Measurements from ENCODE around the gene TRMT61A.

- no peak for TF ChIP-seq CTCF (IDR thresholded peaks at IDR 0.05; ENCODE audit: poor library complexity, severe bottlenecking)
- no peak for TF ChIP-seq POLR2AphosphoS5 (IDR thresholded peaks at IDR 0.05)
- no peak for TF ChIP-seq RAD21 (conservative IDR thresholded peaks at IDR 0.05)
- TF ChIP-seq EZH2 (IDR thresholded peaks at IDR 0.05; ENCODE audit: borderline replicate concordance, insufficient read depth, low read length, poor library complexity, severe bottlenecking), result no peak
- TF ChIP-seq REST (IDR thresholded peaks at IDR 0.05; ENCODE audit: borderline replicate concordance), result no peak
- no peak for TF ChIP-seq MXI1 (conservative IDR thresholded peaks at IDR 0.05; ENCODE audit: poor library complexity, severe bottlenecking)
- TF ChIP-seq TAF1 (IDR thresholded peaks at IDR 0.05; ENCODE audit: low read depth), result no peak
- TF ChIP-seq SMC3 (conservative IDR thresholded peaks at IDR 0.05; ENCODE audit: poor library complexity), result no peak
- TF ChIP-seq EP300 (conservative IDR thresholded peaks at IDR 0.05; ENCODE audit: poor library complexity, severe bottlenecking), result no peak
Observed at GRCh38 chr14:103520269-103520656, 8.7 kb upstream of the TRMT61A start.

All from neural cell (in vitro differentiated cells).